HG03103 (cell line): ENCODE data around the gene CDK6.

ENCODE experiments used
- ATAC-seq: cut with Tn5 transposase; IDR thresholded peaks from one replicate; pipeline ENCODE4 v1.9.1; 2021; ENCODE audit warnings: low read depth; ENCODE audit not compliant: unreplicated experiment

The CDK6 gene

DNA sequence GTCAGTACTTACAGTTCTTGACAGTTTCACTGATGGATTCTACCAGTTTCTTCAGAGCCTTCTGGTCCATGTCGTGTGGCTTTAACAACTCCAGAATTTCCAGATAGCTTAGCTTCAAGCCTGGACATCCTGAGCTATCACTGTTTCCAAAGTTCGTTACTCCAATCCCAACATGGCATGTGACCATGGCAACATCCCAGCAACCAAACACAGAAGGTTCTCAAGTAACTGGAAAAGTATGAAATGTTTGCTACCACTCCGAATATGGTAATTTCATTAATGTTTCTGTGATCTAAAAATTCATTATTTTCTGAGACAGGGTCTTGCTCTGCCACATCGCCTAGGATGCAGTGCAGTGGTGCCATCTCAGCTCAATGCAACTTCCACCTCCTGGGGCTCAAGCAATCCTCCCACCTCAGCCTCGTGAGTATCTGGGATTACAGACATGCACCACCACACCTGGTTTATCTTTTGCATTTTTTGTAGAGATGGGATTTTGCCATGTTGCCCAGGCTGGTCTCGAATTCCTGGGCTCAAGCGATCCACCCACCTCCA, 278.5 kb downstream of the CDK6 start:
- no peak for ATAC-seq

- ATAC-seq: no peak
These were observed 279.1 kb downstream of the CDK6 start for GRCh38 chr7:92557249-92557648.
